Chondrocyte (in vitro differentiated cells): ENCODE measurements around the gene TUBB8. TPM values are rescaled to one million over a fixed set of nuclear protein-coding genes. Genes with fewer than 3 reads are reported as not detected.

ENCODE experiments used
- DNase-seq: peaks from one replicate; pipeline ENCODE4 v3.0.0; 2021; ENCODE audit warnings: mixed read lengths, low spot score
- H3K27ac Mint-ChIP-seq: one replicate; pipeline ENCODE4 v1.8.0; 2021; ENCODE audit warnings: mild to moderate bottlenecking, moderate library complexity, mixed read lengths; ENCODE audit not compliant: unreplicated experiment
- H3K27me3 Mint-ChIP-seq: 2 replicates; pipeline ENCODE4 v1.8.0; 2021; ENCODE audit warnings: low read depth, mixed read lengths
- H3K36me3 Mint-ChIP-seq: 2 replicates; pipeline ENCODE4 v1.8.0; 2021; ENCODE audit warnings: low read depth, mixed read lengths
- H3K4me1 Mint-ChIP-seq: 2 replicates; pipeline ENCODE4 v1.8.0; 2021; ENCODE audit warnings: low read depth, mild to moderate bottlenecking, mixed read lengths
- H3K4me3 Mint-ChIP-seq: one replicate; pipeline ENCODE4 v1.8.0; 2021; ENCODE audit warnings: mild to moderate bottlenecking, moderate library complexity, mixed read lengths; ENCODE audit not compliant: unreplicated experiment
- H3K9me3 Mint-ChIP-seq: 2 replicates; pipeline ENCODE4 v1.8.0; 2021; ENCODE audit warnings: low read depth, mixed read lengths
- long read RNA-seq: library from polyadenylated mRNA; stranded (forward); transcript quantifications from one replicate; pipeline ENCODE4 v2.0.0, GENCODE V29; 2021
- total RNA-seq: library from RNA; stranded (reverse); gene quantifications from 3 replicates; pipeline ENCODE4 v1.2.1, GENCODE V29; 2021
- TF ChIP-seq, protein P1 (sequence below): fragments of 200-600 bp; sonication (generic); IDR thresholded peaks from 2 replicates; pipeline ENCODE4 v1.5.0; 2021; ENCODE audit warnings: antibody characterized with exemption, mild to moderate bottlenecking, moderate library complexity

TUBB8 gene
- 0.22 TPM in 1 of 3 replicates, not detected in the others for total RNA-seq
- long read RNA-seq, result 0 reads

- no peak for DNase-seq
- Mint-ChIP-seq H3K27ac (no peak within 1 kb of the TSS), H3K36me3 (no peaks in the 10 kb centered on the region), H3K4me3 (no peak within 1 kb of the TSS), H3K9me3 (no peaks in the 10 kb centered on the region), H3K4me1 (no peaks in the 10 kb centered on the region), H3K27me3 (peaks cover 4% of the 10 kb centered on the region)
- TF ChIP-seq, protein P1, sequence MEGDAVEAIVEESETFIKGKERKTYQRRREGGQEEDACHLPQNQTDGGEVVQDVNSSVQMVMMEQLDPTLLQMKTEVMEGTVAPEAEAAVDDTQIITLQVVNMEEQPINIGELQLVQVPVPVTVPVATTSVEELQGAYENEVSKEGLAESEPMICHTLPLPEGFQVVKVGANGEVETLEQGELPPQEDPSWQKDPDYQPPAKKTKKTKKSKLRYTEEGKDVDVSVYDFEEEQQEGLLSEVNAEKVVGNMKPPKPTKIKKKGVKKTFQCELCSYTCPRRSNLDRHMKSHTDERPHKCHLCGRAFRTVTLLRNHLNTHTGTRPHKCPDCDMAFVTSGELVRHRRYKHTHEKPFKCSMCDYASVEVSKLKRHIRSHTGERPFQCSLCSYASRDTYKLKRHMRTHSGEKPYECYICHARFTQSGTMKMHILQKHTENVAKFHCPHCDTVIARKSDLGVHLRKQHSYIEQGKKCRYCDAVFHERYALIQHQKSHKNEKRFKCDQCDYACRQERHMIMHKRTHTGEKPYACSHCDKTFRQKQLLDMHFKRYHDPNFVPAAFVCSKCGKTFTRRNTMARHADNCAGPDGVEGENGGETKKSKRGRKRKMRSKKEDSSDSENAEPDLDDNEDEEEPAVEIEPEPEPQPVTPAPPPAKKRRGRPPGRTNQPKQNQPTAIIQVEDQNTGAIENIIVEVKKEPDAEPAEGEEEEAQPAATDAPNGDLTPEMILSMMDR, result no peak
Measured at GRCh38 chr10:48996-49395, at the start of gene TUBB8. Gene TUBB8 (minus strand): TSS chr10:49296. CDS start chr10:49238, 58 bp downstream.

DNA sequence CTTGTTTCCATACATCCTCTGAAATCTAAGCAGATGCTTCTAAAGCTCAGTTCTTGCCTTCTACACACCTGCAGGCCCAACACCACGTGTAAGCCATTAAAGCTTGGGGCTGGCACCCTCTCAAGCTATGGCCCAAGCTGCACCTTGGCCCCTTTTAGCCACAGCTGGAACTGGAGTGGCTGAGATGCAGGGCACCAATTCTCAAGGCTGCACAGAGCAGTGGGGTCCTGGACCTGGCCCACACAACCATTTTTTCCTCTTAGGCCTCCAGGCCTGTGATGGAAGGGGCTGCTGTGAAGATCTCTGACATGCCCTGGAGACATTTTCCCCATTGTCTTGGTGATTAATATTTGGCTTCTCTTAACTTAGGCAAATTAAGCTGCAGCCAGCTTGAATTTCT, 47.4 kb upstream of the TUBB8 start:
- no peak for DNase-seq
- H3K27ac Mint-ChIP-seq, result no peak overlapping the region
- H3K4me1 Mint-ChIP-seq, result no peaks in the 10 kb centered on the region

DNA sequence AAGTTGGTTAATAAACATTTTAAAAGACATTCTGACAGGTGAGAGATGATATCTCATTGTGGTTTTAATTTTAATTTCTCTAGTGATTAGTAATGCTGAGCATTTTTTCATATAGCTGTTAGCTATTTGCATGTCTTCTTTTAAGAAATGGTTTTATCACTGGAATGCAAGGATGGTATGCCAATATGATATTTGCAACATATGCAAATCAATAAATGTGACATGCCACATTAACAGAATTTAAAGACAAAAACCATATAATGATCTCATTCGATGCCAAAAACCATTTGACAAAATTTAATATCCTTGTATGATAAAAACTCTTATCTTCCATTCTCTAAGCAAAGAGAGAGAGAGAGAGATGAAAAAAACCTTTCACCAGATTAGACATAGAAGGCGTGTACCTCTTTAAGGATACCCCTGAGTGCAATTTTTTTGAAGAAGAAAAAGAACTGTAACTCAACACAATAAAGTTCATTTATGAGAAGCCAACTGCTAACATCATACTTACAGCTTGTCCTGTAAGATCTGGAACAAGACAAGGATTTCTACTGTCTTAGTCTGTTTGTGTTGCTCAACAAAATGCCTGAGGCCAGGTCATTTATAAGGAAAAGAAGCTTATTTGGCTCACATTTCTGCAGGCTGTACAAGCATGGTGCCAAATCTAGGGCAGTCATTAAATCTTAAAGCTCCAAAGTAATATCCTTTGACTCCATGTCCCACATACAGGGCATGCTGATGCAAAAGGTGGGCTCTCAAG, 46.4 kb upstream of the TUBB8 start:
- H3K4me1 Mint-ChIP-seq, result no peaks in the 10 kb centered on the region
- H3K36me3 Mint-ChIP-seq, result peaks cover 10% of the 10 kb centered on the region
- H3K9me3 Mint-ChIP-seq, result peaks cover 22% of the 10 kb centered on the region
- no peak overlapping the region for H3K27ac Mint-ChIP-seq
- DNase-seq, result no peak
- H3K27me3 Mint-ChIP-seq, result peaks cover 5% of the 10 kb centered on the region
- H3K4me3 Mint-ChIP-seq, result no peak overlapping the region
- TF ChIP-seq, protein P1, result no peak

More for the DNA sequence above, 47.4 kb upstream of the TUBB8 start:
- Mint-ChIP-seq H3K36me3 (peaks cover 10% of the 10 kb centered on the region), H3K4me3 (no peak overlapping the region), H3K27me3 (peaks cover 5% of the 10 kb centered on the region), H3K9me3 (peaks cover 22% of the 10 kb centered on the region)
- TF ChIP-seq, protein P1, result no peak

DNA sequence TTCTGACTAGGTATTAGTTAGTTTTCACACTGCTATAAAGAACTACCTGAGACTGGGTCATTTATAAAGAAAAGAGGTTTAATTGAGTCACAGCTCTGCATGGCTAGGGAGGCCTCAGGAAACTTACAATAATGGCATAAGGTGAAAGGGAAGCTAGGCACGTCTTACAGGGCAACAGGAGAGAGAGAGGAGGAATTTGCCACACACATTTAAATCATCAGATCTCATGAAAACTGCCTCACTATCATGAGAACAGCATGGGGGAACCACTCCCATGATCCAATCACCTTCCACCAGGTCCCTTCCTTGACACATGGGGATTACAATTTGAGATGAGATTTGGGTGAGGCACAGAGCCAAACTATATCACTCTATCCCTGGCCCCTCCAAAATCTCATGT, 45.5 kb upstream of the TUBB8 start:
- Mint-ChIP-seq H3K27ac (no peak overlapping the region), H3K27me3 (peaks cover 5% of the 10 kb centered on the region), H3K36me3 (peaks cover 10% of the 10 kb centered on the region), H3K4me1 (peaks cover 1% of the 10 kb centered on the region), H3K9me3 (peaks cover 22% of the 10 kb centered on the region), H3K4me3 (no peak overlapping the region)
- DNase-seq, result no peak
- TF ChIP-seq, protein P1, result no peak

GRCh38 chr10:92846-93245, 43.8 kb upstream of the TUBB8 start:
- peaks cover 22% of the 10 kb centered on the region for H3K9me3 Mint-ChIP-seq
- peaks cover 5% of the 10 kb centered on the region for H3K27me3 Mint-ChIP-seq
- TF ChIP-seq, protein P1, result no peak
- no peak overlapping the region for H3K27ac Mint-ChIP-seq
- H3K4me1 Mint-ChIP-seq, result peaks cover 9% of the 10 kb centered on the region
- H3K36me3 Mint-ChIP-seq, result peaks cover 10% of the 10 kb centered on the region
- no peak for DNase-seq
- no peak overlapping the region for H3K4me3 Mint-ChIP-seq
